Left lung (tissue), 10 donors: ENCODE results near the gene ANKDD1B. TPM values are rescaled to one million over a fixed set of nuclear protein-coding genes. Genes with fewer than 3 reads are reported as not detected.
"Not testable (repeated sequence)": the region's sequence is repeated elsewhere in the genome, so short reads cannot be mapped to it uniquely, and the experiment has no call there.

Source experiments
- ATAC-seq: fragments of 200-7000 bp; cut with Tn5 transposase; one replicate; pipeline ENCODE4 v1.9.1; 2020; ENCODE audit warnings: moderate library complexity
- DNase-seq, 4 donors: peaks; one replicate each; pipeline ENCODE4 v3.0.0-alpha.2; 2013 to 2020
- H3K27ac ChIP-seq, 2 donors: fragments of 200-600 bp; sonication (generic) in 1 of 2; one replicate each; pipeline versions ENCODE4 v1.5.0 to v1.8.0; 2020 to 2021
- H3K27me3 ChIP-seq, 2 donors: fragments of 200-600 bp; sonication (generic) in 1 of 2; one replicate each; pipeline versions ENCODE4 v1.5.0 to v1.8.0; 2020 to 2021
- H3K36me3 ChIP-seq, 2 donors: fragments of 200-600 bp; sonication (generic) in 1 of 2; one replicate each; pipeline versions ENCODE4 v1.5.0 to v1.8.0; 2020 to 2021
- H3K4me1 ChIP-seq, 2 donors: fragments of 200-600 bp; one replicate each; pipeline ENCODE4 v1.8.0; 2021
- H3K4me3 ChIP-seq, 2 donors: fragments of 200-600 bp; sonication (generic) in 1 of 2; one replicate each; pipeline versions ENCODE4 v1.5.0 to v1.8.0; 2020 to 2021; ENCODE audit warnings: mild to moderate bottlenecking in 1 of 2
- H3K9me3 ChIP-seq, 2 donors: fragments of 200-600 bp; sonication (generic) in 1 of 2; one replicate each; pipeline versions ENCODE4 v1.5.0 to v1.8.0; 2020 to 2021
- intact Hi-C, 2 donors: fragments of 100-400 bp; cut with DNase I; formaldehyde crosslinking; loops; one replicate each; pipeline versions ENCODE4 v1.11.2 to v1.14.2; 2022
- polyA plus RNA-seq, 6 donors: library from polyadenylated mRNA; unstranded; fragments of 120-200 nt; gene quantifications; one replicate each; pipeline ENCODE4 v1.2.1, GENCODE V29; 2013; ENCODE audit not compliant: insufficient read length in 6 of 6
- total RNA-seq, 2 donors: library from RNA; stranded (reverse); fragmentation: NEBNext Ultra II Directional; extraction: Animal tissue kit (Norgen Biotek cat#: 25700); gene quantifications; one replicate each; pipeline ENCODE4 v1.2.1, GENCODE V29; 2021
- TF ChIP-seq, protein P1 (sequence below), 2 donors: fragments of 200-600 bp; sonication (generic) in 1 of 2; IDR thresholded peaks; one replicate each; pipeline versions ENCODE4 v1.5.0 to v1.8.0; 2021; ENCODE audit warnings: antibody characterized with exemption in 2 of 2
- donor health status: DM: no; HTN: yes; CAD: no.
- donor health status: DM: no; HTN: no; CAD: no.

The ANKDD1B gene
- total and polyA plus RNA-seq, 8 donors: 3.0 to 4.9 (median 4.3) TPM

DNA sequence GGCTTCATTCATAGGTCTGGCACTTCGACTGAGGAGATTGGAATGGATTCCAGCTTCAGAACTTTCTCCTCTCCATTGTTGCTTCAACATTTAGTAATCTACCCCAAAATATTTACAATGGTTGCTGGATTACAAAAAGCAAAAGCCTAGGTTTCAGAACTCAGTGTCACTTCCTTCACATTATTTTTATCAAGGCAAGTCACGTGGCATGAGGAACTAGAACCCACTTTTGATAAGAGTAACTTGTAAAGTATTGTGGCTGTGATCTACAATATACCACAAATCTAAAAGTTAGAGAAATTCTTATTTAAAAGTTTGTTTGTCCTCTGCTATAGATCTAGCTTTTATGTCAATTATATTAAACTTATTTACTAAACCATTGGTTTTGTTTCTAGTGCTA, 39.7 kb upstream of the ANKDD1B start:
- no peak for DNase-seq

DNA sequence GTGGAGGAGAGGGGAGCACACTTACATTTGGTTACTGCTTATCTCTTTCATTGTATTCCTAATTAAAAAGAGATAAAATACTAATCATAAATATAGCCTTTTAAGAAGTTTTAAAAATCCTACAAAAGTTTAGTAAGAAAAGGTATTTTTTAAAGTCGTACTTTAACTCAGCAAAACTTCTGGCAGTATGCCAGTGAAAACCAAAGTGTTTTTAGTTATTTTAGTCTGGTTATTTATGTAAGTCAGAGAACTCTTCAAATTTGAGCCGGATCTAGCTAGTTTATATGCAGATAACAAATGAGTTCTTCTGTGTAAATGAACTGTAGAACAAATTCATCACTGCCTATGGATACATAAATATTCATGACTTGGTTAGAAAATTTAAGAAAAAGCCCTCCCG, 36.5 kb upstream of the ANKDD1B start:
- Histone ChIP-seq H3K4me1 (peaks cover 7 to 12% of the 10 kb centered on the region in 2 donors), H3K27ac (peak overlapping the region in 1 of 2 donors; percentile 21), H3K4me3 (no peak overlapping the region), H3K36me3 (peaks cover 0 to 36% of the 10 kb centered on the region in 2 donors), H3K27me3 (no peaks in the 10 kb centered on the region), H3K9me3 (no peaks in the 10 kb centered on the region)
- intact Hi-C loops: no loop called here
- TF ChIP-seq, protein P1, sequence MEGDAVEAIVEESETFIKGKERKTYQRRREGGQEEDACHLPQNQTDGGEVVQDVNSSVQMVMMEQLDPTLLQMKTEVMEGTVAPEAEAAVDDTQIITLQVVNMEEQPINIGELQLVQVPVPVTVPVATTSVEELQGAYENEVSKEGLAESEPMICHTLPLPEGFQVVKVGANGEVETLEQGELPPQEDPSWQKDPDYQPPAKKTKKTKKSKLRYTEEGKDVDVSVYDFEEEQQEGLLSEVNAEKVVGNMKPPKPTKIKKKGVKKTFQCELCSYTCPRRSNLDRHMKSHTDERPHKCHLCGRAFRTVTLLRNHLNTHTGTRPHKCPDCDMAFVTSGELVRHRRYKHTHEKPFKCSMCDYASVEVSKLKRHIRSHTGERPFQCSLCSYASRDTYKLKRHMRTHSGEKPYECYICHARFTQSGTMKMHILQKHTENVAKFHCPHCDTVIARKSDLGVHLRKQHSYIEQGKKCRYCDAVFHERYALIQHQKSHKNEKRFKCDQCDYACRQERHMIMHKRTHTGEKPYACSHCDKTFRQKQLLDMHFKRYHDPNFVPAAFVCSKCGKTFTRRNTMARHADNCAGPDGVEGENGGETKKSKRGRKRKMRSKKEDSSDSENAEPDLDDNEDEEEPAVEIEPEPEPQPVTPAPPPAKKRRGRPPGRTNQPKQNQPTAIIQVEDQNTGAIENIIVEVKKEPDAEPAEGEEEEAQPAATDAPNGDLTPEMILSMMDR (IDR thresholded peaks at IDR 0.05): no peak
- peak in 2 of 4 donors; percentile 25 to 31 for DNase-seq
- ATAC-seq: peak; percentile 45

More for the DNA sequence above, 39.7 kb upstream of the ANKDD1B start:
- Histone ChIP-seq H3K4me3 (no peak overlapping the region), H3K27ac (no peak overlapping the region), H3K27me3 (no peaks in the 10 kb centered on the region), H3K36me3 (peaks cover 0 to 13% of the 10 kb centered on the region in 2 donors), H3K9me3 (no peaks in the 10 kb centered on the region), H3K4me1 (peaks cover 15 to 29% of the 10 kb centered on the region in 2 donors)
- no peak for ATAC-seq
- intact Hi-C loops: no loop called here
- TF ChIP-seq, protein P1 (IDR thresholded peaks at IDR 0.05): no peak

DNA sequence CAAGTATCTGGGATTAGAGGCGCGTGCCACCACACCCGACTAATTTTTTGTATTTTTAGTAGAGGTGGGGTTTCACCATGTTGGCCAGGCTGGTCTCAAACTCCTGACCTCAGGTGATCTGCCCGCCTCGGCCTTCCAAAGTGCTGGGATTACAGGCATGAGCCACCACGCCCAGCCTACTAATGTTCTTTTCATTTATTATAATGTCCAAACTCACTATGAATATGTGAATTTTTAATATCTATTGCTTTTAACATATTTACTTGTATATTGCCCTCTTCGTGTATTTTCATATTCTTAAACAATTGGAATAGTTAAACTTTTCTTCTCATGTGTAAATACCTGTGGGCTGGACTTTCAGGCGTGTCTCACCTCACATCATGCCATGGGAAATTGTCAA, 33.0 kb upstream of the ANKDD1B start:
- DNase-seq, H3K9me3 ChIP-seq, ATAC-seq, H3K4me1 ChIP-seq, H3K4me3 ChIP-seq, H3K27me3 ChIP-seq, H3K27ac ChIP-seq, intact Hi-C loops: not testable (repeated sequence)
- peaks cover 0 to 54% of the 10 kb centered on the region in 2 donors for H3K36me3 ChIP-seq

DNA sequence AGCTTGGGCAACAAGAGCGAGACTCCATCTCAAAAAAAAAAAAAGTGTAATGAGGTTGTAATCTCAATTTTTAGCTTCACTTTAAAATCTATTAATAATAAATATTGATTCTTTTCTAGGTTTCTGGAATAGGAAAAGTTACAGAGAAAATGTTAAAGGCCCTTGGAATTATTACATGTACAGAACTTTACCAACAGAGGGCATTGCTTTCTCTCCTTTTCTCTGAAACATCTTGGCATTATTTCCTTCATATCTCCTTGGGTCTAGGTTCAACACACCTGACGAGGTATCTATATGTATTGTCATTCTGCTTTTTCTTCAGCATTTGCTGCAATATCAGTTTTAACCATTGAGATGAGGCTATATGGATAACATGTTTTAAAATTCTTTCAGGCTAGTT, 26.6 kb upstream of the ANKDD1B start:
- no peak overlapping the region for H3K27ac ChIP-seq
- H3K4me3 ChIP-seq: no peak overlapping the region
- H3K9me3 ChIP-seq: no peaks in the 10 kb centered on the region
- intact Hi-C loops: no loop called here
- peak; percentile 44 for ATAC-seq
- peaks cover 0 to 40% of the 10 kb centered on the region in 2 donors for H3K36me3 ChIP-seq
- DNase-seq: no peak
- H3K4me1 ChIP-seq: no peaks in the 10 kb centered on the region
- H3K27me3 ChIP-seq: no peaks in the 10 kb centered on the region
- TF ChIP-seq, protein P1 (IDR thresholded peaks at IDR 0.05): peak in 1 of 2 donors; percentile 12

DNA sequence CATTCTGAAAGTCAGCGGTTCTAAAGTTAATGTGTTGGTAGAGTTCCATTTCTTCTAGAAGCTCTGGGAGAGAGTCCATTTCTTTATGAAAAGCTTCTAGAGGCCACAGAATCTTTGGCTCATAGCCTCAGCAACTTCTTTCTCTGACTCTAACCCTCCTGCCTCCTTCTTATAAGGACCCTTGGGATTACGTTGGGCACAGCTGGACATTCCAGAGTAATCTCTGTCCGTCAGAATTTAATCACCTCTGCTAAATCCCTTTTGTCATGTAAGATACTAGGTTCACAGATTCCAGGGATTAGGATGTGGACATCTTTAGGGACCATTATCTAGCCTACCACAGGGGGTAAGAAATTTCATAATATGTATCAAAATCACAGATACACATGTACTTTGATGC, 22.6 kb upstream of the ANKDD1B start:
- intact Hi-C loops: no loop called here
- no peak overlapping the region for H3K4me3 ChIP-seq
- H3K9me3 ChIP-seq: no peaks in the 10 kb centered on the region
- ATAC-seq (no peak), DNase-seq (no peak)
- TF ChIP-seq, protein P1 (IDR thresholded peaks at IDR 0.05): no peak
- no peaks in the 10 kb centered on the region for H3K27me3 ChIP-seq
- H3K4me1 ChIP-seq: no peaks in the 10 kb centered on the region
- peaks cover 0 to 48% of the 10 kb centered on the region in 2 donors for H3K36me3 ChIP-seq
- H3K27ac ChIP-seq: no peak overlapping the region

DNA sequence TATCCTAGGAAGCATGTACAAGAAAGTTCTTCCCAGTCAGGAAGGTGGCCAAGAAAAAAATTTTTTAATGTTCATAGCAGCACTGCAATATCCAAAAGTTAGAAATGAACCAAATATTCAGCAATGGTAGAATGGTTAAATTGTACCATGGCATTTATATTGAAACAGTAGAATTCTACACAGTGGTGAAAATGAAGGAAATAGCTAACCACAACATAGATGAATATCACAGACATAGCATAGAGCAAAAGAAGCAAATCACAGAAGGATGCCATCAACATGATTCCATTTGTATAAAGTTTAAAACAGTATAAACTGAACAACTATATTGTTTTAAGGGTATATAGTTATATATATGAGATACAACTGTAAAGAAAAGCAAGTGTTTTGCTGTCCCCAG, 10.7 kb upstream of the ANKDD1B start:
- peaks cover 0 to 49% of the 10 kb centered on the region in 2 donors for H3K36me3 ChIP-seq
- intact Hi-C loops: no loop called here
- no peaks in the 10 kb centered on the region for H3K9me3 ChIP-seq
- no peak for ATAC-seq
- no peak overlapping the region for H3K27ac ChIP-seq
- H3K4me1 ChIP-seq: peaks cover 0 to 5% of the 10 kb centered on the region in 2 donors
- H3K27me3 ChIP-seq: no peaks in the 10 kb centered on the region
- DNase-seq: no peak
- TF ChIP-seq, protein P1 (IDR thresholded peaks at IDR 0.05): no peak
- H3K4me3 ChIP-seq: no peak overlapping the region
